ENCODE measurements around the gene COL13A1. TPM values are rescaled to one million over a fixed set of nuclear protein-coding genes. Genes with fewer than 3 reads are reported as not detected.

Gene COL13A1
- total and polyA plus RNA-seq, 2 donors from 2014 or later, result 4.0 to 5.2 TPM

DNA sequence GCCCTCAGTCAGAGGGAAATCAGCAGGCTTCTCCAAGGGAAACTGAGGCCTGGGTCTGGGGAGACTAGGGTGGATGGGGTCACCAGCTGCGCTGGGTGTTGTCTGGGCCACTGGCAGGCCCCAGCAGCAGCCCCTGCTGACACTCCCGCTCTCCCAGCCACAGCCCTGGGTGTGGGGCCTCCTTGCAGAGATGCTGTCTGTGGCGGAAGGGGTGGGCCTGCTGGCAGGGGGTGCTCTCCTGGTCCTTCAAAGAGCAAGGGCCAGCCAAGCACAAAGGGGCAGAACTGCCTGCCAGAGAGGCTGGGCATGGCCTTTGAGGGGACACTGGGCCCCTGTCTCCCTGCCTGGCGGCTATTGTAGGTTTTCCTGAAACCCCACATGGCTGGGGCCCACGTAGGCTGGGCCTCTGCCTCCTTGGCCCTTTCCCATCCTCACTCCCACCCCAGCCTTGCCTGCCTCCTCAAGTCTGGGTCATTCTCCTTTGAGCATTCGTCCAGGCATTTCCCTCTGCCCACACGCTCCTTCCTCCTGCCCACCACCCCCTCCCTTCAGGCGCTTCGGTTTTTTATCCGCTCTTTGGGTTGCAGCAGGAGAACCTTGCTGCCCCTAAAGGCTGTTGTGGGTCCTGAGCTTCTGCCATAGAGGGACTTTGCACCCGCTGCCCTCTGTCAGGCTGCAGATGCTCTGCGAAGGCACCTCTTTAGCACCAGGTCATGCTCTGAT, 9.1 kb downstream of the COL13A1 start:
- no peaks in the 10 kb centered on the region for H3K36me3 ChIP-seq (ENCODE audit: control insufficient read depth in 2 of 3, insufficient read depth in 3 of 3, low read length in 3 of 3)
- H3K27ac ChIP-seq (ENCODE audit: low read depth in 2 of 2, low read length in 2 of 2), result no peak overlapping the region
- no peak overlapping the region for H3K4me3 ChIP-seq (ENCODE audit: low read length in 3 of 3)
- TF ChIP-seq, protein P1, sequence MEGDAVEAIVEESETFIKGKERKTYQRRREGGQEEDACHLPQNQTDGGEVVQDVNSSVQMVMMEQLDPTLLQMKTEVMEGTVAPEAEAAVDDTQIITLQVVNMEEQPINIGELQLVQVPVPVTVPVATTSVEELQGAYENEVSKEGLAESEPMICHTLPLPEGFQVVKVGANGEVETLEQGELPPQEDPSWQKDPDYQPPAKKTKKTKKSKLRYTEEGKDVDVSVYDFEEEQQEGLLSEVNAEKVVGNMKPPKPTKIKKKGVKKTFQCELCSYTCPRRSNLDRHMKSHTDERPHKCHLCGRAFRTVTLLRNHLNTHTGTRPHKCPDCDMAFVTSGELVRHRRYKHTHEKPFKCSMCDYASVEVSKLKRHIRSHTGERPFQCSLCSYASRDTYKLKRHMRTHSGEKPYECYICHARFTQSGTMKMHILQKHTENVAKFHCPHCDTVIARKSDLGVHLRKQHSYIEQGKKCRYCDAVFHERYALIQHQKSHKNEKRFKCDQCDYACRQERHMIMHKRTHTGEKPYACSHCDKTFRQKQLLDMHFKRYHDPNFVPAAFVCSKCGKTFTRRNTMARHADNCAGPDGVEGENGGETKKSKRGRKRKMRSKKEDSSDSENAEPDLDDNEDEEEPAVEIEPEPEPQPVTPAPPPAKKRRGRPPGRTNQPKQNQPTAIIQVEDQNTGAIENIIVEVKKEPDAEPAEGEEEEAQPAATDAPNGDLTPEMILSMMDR (IDR thresholded peaks at IDR 0.05; ENCODE audit: borderline replicate concordance, extremely low read depth, insufficient read depth), result no peak
- DNase-seq (no peak), FAIRE-seq (no peak)
- no peak overlapping the region for H3K9ac ChIP-seq (ENCODE audit: low read length in 3 of 3)
- intact Hi-C loops (cut with DNase I), result no loop called here
- H3K9me3 ChIP-seq (ENCODE audit: control insufficient read depth in 2 of 3, insufficient read depth in 1 of 3, low read length in 3 of 3), result no peaks in the 10 kb centered on the region
- H3K27me3 ChIP-seq (ENCODE audit: control insufficient read depth, insufficient read depth, low read length), result no peaks in the 10 kb centered on the region
- H3K4me1 ChIP-seq (ENCODE audit: control insufficient read depth in 2 of 3, insufficient read depth in 2 of 3, low read depth in 1 of 3, low read length in 3 of 3), result no peaks in the 10 kb centered on the region

- DNase-seq, result no peak
- FAIRE-seq, result no peak
- no peak overlapping the region for H3K9ac ChIP-seq (ENCODE audit: low read length in 3 of 3)
Measured at GRCh38 chr10:69813632-69814031, 11.9 kb downstream of the COL13A1 start.

DNA sequence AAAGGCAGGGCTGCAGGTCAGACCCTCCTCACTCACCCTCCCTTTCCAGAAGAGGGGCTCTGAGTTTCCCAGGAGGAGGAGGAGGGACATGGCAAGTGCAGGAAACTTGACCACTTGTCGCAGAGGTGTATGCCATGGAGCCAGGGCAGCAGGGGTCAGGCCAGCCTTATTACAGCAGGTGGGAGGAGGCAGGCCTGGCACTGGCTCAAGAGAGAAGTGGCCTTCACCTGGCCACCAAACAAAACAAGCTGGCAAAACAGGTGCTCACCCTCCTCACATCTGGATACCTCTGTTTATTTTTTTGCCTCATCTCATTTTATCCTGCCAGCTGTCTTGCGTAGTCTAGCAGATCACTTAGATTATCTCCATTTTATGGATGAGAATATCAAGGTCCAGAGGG, 12.5 kb downstream of the COL13A1 start:
- no peaks in the 10 kb centered on the region for H3K4me1 ChIP-seq (ENCODE audit: control insufficient read depth in 2 of 3, insufficient read depth in 2 of 3, low read depth in 1 of 3, low read length in 3 of 3)
- intact Hi-C loops (cut with DNase I), result no loop called here
- no peak overlapping the region for H3K4me3 ChIP-seq (ENCODE audit: low read length in 3 of 3)
- H3K27ac ChIP-seq (ENCODE audit: low read depth in 2 of 2, low read length in 2 of 2), result no peak overlapping the region
- no peak overlapping the region for H3K9ac ChIP-seq (ENCODE audit: low read length in 3 of 3)
- H3K27me3 ChIP-seq (ENCODE audit: control insufficient read depth, insufficient read depth, low read length), result no peaks in the 10 kb centered on the region
- no peak for DNase-seq
- no peak for FAIRE-seq
- no peaks in the 10 kb centered on the region for H3K36me3 ChIP-seq (ENCODE audit: control insufficient read depth in 2 of 3, insufficient read depth in 3 of 3, low read length in 3 of 3)
- TF ChIP-seq, protein P1 (IDR thresholded peaks at IDR 0.05; ENCODE audit: borderline replicate concordance, extremely low read depth, insufficient read depth), result no peak
- H3K9me3 ChIP-seq (ENCODE audit: control insufficient read depth in 2 of 3, insufficient read depth in 1 of 3, low read length in 3 of 3), result no peaks in the 10 kb centered on the region

More at GRCh38 chr10:69813632-69814031, 11.9 kb downstream of the COL13A1 start:
- H3K27ac ChIP-seq (ENCODE audit: low read depth in 2 of 2, low read length in 2 of 2), result no peak overlapping the region
- intact Hi-C loops (cut with DNase I), result no loop called here
- H3K9me3 ChIP-seq (ENCODE audit: control insufficient read depth in 2 of 3, insufficient read depth in 1 of 3, low read length in 3 of 3), result no peaks in the 10 kb centered on the region
- no peaks in the 10 kb centered on the region for H3K27me3 ChIP-seq (ENCODE audit: control insufficient read depth, insufficient read depth, low read length)
- TF ChIP-seq, protein P1 (IDR thresholded peaks at IDR 0.05; ENCODE audit: borderline replicate concordance, extremely low read depth, insufficient read depth), result no peak
- H3K36me3 ChIP-seq (ENCODE audit: control insufficient read depth in 2 of 3, insufficient read depth in 3 of 3, low read length in 3 of 3), result no peaks in the 10 kb centered on the region
- no peak overlapping the region for H3K4me3 ChIP-seq (ENCODE audit: low read length in 3 of 3)
- no peaks in the 10 kb centered on the region for H3K4me1 ChIP-seq (ENCODE audit: control insufficient read depth in 2 of 3, insufficient read depth in 2 of 3, low read depth in 1 of 3, low read length in 3 of 3)

Data from kidney (tissue), 14 donors.